Mucosa of stomach (tissue), 1 donor: ENCODE results near the gene CHMP2A.

Experiments used
- H3K27me3 ChIP-seq: one replicate; pipeline ENCODE4 v1.7.0; 2013; ENCODE audit warnings: mild to moderate bottlenecking, low read length; ENCODE audit not compliant: control insufficient read depth, insufficient read depth
- H3K36me3 ChIP-seq: one replicate; pipeline ENCODE4 v1.7.0; 2013; ENCODE audit warnings: low read length; ENCODE audit not compliant: control insufficient read depth, insufficient read depth
- H3K4me1 ChIP-seq: one replicate; pipeline ENCODE4 v1.7.0; 2013; ENCODE audit warnings: mild to moderate bottlenecking, low read length; ENCODE audit not compliant: control insufficient read depth, insufficient read depth
- H3K4me3 ChIP-seq: one replicate; pipeline ENCODE4 v1.7.0; 2013; ENCODE audit warnings: low read length
- H3K9ac ChIP-seq: one replicate; pipeline ENCODE4 v1.7.0; 2013; ENCODE audit warnings: mild to moderate bottlenecking, low read length, moderate library complexity
- H3K9me3 ChIP-seq: one replicate; pipeline ENCODE4 v1.7.0; 2013; ENCODE audit warnings: mild to moderate bottlenecking, low read length, moderate library complexity; ENCODE audit not compliant: control insufficient read depth
- donor health status: Pancreatic carcinoma.

Gene CHMP2A

GRCh38 chr19:58535857-58536256 is 19.0 kb downstream of the CHMP2A start:
- Histone ChIP-seq H3K9ac (no peak overlapping the region), H3K4me1 (peaks cover 11% of the 10 kb centered on the region), H3K4me3 (no peak overlapping the region), H3K36me3 (no peaks in the 10 kb centered on the region), H3K9me3 (no peaks in the 10 kb centered on the region), H3K27me3 (peaks cover 38% of the 10 kb centered on the region)

GRCh38 chr19:58531034-58531840 is 23.7 kb downstream of the CHMP2A start:
- H3K27me3 ChIP-seq = peaks cover 10% of the 10 kb centered on the region
- H3K9me3 ChIP-seq = no peaks in the 10 kb centered on the region
- H3K9ac ChIP-seq = no peak overlapping the region
- H3K4me1 ChIP-seq = no peaks in the 10 kb centered on the region
- no peaks in the 10 kb centered on the region for H3K36me3 ChIP-seq
- H3K4me3 ChIP-seq = no peak overlapping the region

GRCh38 chr19:58529405-58529804 is 25.5 kb downstream of the CHMP2A start:
- H3K9me3 ChIP-seq = no peaks in the 10 kb centered on the region
- H3K4me1 ChIP-seq = no peaks in the 10 kb centered on the region
- peaks cover 10% of the 10 kb centered on the region for H3K27me3 ChIP-seq
- H3K9ac ChIP-seq = no peak overlapping the region
- no peak overlapping the region for H3K4me3 ChIP-seq
- no peaks in the 10 kb centered on the region for H3K36me3 ChIP-seq

DNA sequence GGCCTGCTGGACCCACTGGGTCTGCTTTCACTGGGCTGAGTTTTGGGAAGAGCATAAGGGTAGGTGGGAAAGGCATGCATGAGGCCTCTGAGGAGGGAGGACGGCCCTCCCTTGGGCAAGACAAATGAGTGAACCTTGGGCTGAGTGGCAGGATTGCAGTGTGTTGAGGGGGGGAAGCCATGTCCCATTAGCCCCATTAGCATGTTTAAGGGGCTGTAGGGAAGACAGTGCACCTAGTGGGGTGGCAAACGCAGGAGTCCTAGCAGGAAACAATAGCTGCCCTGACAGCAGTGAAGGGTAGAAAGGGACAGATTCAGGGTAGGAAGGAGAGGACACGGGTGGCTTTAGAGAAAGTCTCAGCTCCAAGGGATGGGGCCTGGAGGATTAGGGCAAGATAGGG is 32.2 kb downstream of the CHMP2A start:
- Histone ChIP-seq H3K36me3 (no peaks in the 10 kb centered on the region), H3K9me3 (no peaks in the 10 kb centered on the region), H3K9ac (no peak overlapping the region)

DNA sequence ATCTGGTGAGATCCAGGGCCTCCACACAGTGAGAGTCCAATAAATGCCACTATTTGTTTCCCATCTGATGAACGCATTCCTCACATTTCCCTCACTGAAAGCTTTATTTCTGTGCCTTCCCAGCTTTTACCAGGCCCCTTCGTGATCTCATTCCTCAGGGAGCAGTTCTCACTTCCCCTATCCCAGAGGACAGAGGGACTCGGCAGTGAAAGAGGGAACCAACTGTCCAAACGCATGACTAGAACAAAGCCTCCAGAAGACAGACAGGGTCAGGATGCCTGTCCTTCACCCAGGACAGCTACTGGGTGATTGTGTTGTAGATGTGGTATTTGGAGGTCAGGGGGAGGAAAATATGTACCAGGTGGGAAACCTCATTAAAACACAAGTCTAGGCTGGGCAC is 33.3 kb downstream of the CHMP2A start:
- peaks cover 16% of the 10 kb centered on the region for H3K4me1 ChIP-seq
- peak overlapping the region; percentile 11 for H3K9ac ChIP-seq
- no peaks in the 10 kb centered on the region for H3K9me3 ChIP-seq
- no peak overlapping the region for H3K4me3 ChIP-seq
- H3K36me3 ChIP-seq = no peaks in the 10 kb centered on the region
- H3K27me3 ChIP-seq = no peaks in the 10 kb centered on the region

More for the DNA sequence above, 32.2 kb downstream of the CHMP2A start:
- Histone ChIP-seq H3K4me3 (no peak overlapping the region), H3K4me1 (peaks cover 16% of the 10 kb centered on the region), H3K27me3 (no peaks in the 10 kb centered on the region)

DNA sequence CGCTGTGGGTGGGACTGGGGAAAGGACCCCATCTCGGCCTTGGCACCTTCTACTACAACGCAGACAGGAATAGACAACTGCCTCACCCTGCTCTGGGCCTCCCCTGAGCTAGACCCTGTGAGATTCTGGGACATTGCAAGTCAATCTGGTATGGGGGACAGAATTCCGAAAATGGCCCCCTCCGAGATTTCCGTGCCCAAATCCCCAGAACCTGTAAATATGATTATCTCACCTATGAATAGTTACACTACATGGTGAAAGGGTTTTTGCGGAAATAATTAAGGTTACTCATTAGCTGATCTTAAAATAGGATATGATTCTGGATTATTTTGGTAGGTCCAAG is 34.7 kb downstream of the CHMP2A start:
- H3K9ac ChIP-seq = peak overlapping the region; percentile 83
- peak overlapping the region; percentile 87 for H3K4me3 ChIP-seq
- no peaks in the 10 kb centered on the region for H3K9me3 ChIP-seq
- peaks cover 16% of the 10 kb centered on the region for H3K4me1 ChIP-seq
- H3K36me3 ChIP-seq = no peaks in the 10 kb centered on the region
- H3K27me3 ChIP-seq = no peaks in the 10 kb centered on the region

GRCh38 chr19:58519355-58520256 is 35.3 kb downstream of the CHMP2A start, which contains the start of gene ZBTB45:
ZBTB45 (minus strand) TSS chr19:58519810; CDS start chr19:58517673, 2,137 bp downstream.
- no peaks in the 10 kb centered on the region for H3K27me3 ChIP-seq
- no peaks in the 10 kb centered on the region for H3K36me3 ChIP-seq
- H3K9ac ChIP-seq = peak within 1 kb of the TSS; percentile 83
- peak within 1 kb of the TSS; percentile 87 for H3K4me3 ChIP-seq
- H3K9me3 ChIP-seq = no peaks in the 10 kb centered on the region
- peaks cover 19% of the 10 kb centered on the region for H3K4me1 ChIP-seq

DNA sequence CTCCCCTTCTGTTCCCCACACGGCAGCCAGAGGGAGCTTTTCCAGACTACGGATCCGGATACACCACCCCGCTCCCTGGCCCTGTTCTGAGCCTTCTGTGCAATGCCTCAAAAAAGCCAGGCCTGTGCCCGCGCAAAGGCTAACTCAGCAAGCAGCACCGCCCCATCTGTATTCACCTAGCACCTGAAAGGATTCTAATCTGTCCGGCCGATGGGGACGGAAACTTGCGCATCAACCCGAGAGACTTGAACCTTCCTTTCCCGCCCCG is 35.9 kb downstream of the CHMP2A start:
- Histone ChIP-seq H3K36me3 (no peaks in the 10 kb centered on the region), H3K9me3 (no peaks in the 10 kb centered on the region), H3K27me3 (no peaks in the 10 kb centered on the region), H3K4me1 (peaks cover 22% of the 10 kb centered on the region), H3K9ac (peak overlapping the region; percentile 83), H3K4me3 (peak overlapping the region; percentile 87)

DNA sequence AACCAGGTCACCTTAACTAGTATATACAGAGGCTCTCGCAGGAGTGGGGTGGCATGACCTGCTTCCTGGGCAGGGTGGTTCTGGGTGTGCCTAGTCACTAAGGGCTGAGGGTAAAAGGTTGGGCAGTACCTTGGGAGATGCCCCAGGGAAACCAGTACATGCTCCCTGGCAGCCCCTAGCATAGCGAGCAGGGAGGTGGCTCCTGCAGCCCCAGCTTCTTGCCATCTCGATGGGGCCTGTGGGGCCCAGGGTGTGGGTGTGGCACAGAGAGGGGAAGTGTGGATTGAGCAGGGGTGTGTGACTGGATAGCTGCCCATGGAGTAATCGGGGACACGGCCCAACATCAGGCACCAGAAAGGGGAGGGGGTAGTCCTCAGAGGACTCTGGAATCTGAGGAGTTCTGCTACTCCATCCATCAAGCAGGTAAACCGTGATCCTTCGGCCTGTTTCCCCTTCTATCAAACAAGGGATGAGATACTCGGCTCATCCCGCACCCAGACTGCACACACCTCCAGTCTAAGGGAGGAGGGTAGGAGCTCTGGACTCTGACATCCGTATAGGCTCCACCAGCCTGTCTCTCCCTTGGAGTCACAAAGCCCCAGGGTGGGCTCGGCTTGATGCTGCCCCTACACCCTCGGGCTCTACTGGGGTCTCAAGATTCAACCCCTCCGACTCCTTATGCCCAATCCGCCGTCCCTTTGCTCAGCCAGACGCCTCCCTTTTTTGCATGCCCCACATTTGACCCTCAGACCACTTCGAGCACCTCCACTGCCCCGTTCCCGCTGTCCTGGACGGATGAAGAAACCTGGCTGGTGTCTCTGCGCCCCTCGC is 36.4 kb downstream of the CHMP2A start:
- H3K4me1 ChIP-seq = peaks cover 27% of the 10 kb centered on the region
- peak overlapping the region; percentile 87 for H3K4me3 ChIP-seq
- no peaks in the 10 kb centered on the region for H3K27me3 ChIP-seq

GRCh38 chr19:58516964-58517833 is 37.7 kb downstream of the CHMP2A start:
- Histone ChIP-seq H3K4me3 (no peak overlapping the region), H3K27me3 (no peaks in the 10 kb centered on the region), H3K36me3 (no peaks in the 10 kb centered on the region), H3K4me1 (peaks cover 38% of the 10 kb centered on the region), H3K9ac (no peak overlapping the region), H3K9me3 (no peaks in the 10 kb centered on the region)

More for the DNA sequence above, 36.4 kb downstream of the CHMP2A start:
- H3K9ac ChIP-seq = peak overlapping the region; percentile 83
- H3K9me3 ChIP-seq = no peaks in the 10 kb centered on the region
- no peaks in the 10 kb centered on the region for H3K36me3 ChIP-seq

DNA sequence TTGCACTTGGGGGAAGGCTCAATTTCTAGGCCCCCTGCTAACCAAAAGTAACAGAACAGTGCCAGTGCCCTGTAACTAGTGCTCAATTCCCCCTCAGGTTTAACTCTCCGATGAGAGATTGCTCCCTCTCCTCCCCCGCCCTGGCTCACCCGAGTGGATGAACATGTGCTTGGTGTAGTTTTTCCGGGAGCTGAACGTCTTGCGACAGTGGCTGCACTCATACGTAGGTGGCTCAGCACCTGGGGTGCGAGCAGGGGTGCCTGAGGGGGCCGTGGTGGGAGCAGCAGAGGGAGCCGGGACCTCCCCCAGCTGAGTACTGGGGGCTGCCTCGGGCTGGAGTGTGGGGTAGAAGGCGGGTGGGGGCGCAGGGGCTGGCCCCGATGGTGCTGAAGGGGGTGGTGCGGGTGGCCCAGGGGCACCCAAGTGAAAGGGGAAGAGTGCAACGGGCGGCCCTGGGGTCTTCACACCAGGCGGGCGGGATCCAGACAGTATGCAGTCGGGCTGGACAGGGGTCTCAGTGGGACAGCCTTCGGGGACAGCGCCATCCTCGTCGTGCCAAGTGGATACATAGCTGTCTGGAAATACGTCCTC is 38.6 kb downstream of the CHMP2A start:
- Histone ChIP-seq H3K4me3 (no peak overlapping the region), H3K9me3 (no peaks in the 10 kb centered on the region), H3K27me3 (no peaks in the 10 kb centered on the region), H3K4me1 (peaks cover 40% of the 10 kb centered on the region), H3K36me3 (no peaks in the 10 kb centered on the region), H3K9ac (no peak overlapping the region)
